Neural progenitor cell (in vitro differentiated cells): ENCODE results near the gene SERPINB11. TPM values are rescaled to one million over a fixed set of nuclear protein-coding genes. Genes with fewer than 3 reads are reported as not detected.
A peak's percentile ranks its signal among the peaks of the same experiment; 100 is the strongest.

Experiments used
- DNase-seq: peaks from one replicate; pipeline ENCODE4 v3.0.0-alpha.2; 2016; ENCODE audit warnings: low spot score
- H2AFZ ChIP-seq: fragments of 200-600 bp; sonication (generic); replicated peaks from 2 replicates; pipeline ENCODE4 v1.6.1; 2016; ENCODE audit warnings: antibody characterized with exemption
- H3F3A ChIP-seq: fragments of 200-600 bp; sonication (generic); 2 replicates; pipeline ENCODE4 v1.6.1; 2016; ENCODE audit warnings: antibody characterized with exemption, low read depth
- H3K27ac ChIP-seq: fragments of 200-600 bp; sonication (generic); 2 replicates; pipeline ENCODE4 v1.5.1; 2016; ENCODE audit warnings: mild to moderate bottlenecking
- H3K27me3 ChIP-seq: fragments of 200-600 bp; sonication (generic); 2 replicates; pipeline ENCODE4 v1.6.1; 2016; ENCODE audit warnings: mild to moderate bottlenecking, moderate library complexity
- H3K36me3 ChIP-seq: fragments of 200-600 bp; sonication (generic); 2 replicates; pipeline ENCODE4 v1.5.1; 2016
- H3K4me1 ChIP-seq: fragments of 200-600 bp; sonication (generic); 2 replicates; pipeline ENCODE4 v1.6.1; 2016; ENCODE audit warnings: mixed run types
- H3K4me2 ChIP-seq: fragments of 200-600 bp; sonication (generic); 2 replicates; pipeline ENCODE4 v1.6.1; 2016
- H3K4me3 ChIP-seq: fragments of 200-600 bp; sonication (generic); 2 replicates; pipeline ENCODE4 v1.5.1; 2016
- H3K79me2 ChIP-seq: fragments of 200-600 bp; sonication (generic); 2 replicates; pipeline ENCODE4 v1.6.1; 2016; ENCODE audit warnings: low read depth
- H3K9ac ChIP-seq: fragments of 200-600 bp; sonication (generic); 2 replicates; pipeline ENCODE4 v1.6.1; 2016
- H3K9me3 ChIP-seq: fragments of 200-600 bp; sonication (generic); 2 replicates; pipeline ENCODE4 v1.5.1; 2016; ENCODE audit warnings: low read depth
- H4K20me1 ChIP-seq: fragments of 200-600 bp; sonication (generic); 2 replicates; pipeline ENCODE4 v1.6.1; 2016; ENCODE audit warnings: low read depth
- H3K27ac Mint-ChIP-seq: 3 replicates; pipeline ENCODE4 v1.8.0; 2021; ENCODE audit warnings: mixed read lengths
- H3K27me3 Mint-ChIP-seq: 2 replicates; pipeline ENCODE4 v1.8.0; 2022; ENCODE audit warnings: low read depth, mild to moderate bottlenecking, inconsistent platforms, moderate library complexity, mixed read lengths; ENCODE audit not compliant: insufficient read depth
- H3K36me3 Mint-ChIP-seq: 3 replicates; pipeline ENCODE4 v1.8.0; 2021; ENCODE audit warnings: mixed read lengths
- H3K4me1 Mint-ChIP-seq: 3 replicates; pipeline ENCODE4 v1.8.0; 2021; ENCODE audit warnings: mixed read lengths
- H3K4me3 Mint-ChIP-seq: 3 replicates; pipeline ENCODE4 v1.8.0; 2021; ENCODE audit warnings: mild to moderate bottlenecking, moderate library complexity, mixed read lengths
- H3K9me3 Mint-ChIP-seq: 3 replicates; pipeline ENCODE4 v1.8.0; 2020; ENCODE audit warnings: mixed read lengths
- EZH2 ChIP-seq: fragments of 200-600 bp; sonication (generic); IDR thresholded peaks from 2 replicates; pipeline ENCODE4 v1.6.1; 2017; ENCODE audit warnings: antibody characterized with exemption, mild to moderate bottlenecking, moderate library complexity
- EZH2phosphoT487 ChIP-seq: fragments of 200-600 bp; sonication (generic); IDR thresholded peaks from 2 replicates; pipeline ENCODE4 v1.6.1; 2017; ENCODE audit warnings: antibody characterized with exemption
- total RNA-seq: library from RNA; depleted of rRNA; stranded (reverse); fragments of >200 nt; gene quantifications from 2 replicates; pipeline ENCODE4 v1.2.3, GENCODE V29; 2015; ENCODE audit warnings: low replicate concordance
- TF ChIP-seq, protein P1 (sequence below): fragments of 200-600 bp; sonication (generic); IDR thresholded peaks from 2 replicates; pipeline ENCODE4 v1.5.1; 2017; ENCODE audit warnings: antibody characterized with exemption, mild to moderate bottlenecking

Gene SERPINB11
- total RNA-seq, 1 donor from 2014 or later: not detected

DNA sequence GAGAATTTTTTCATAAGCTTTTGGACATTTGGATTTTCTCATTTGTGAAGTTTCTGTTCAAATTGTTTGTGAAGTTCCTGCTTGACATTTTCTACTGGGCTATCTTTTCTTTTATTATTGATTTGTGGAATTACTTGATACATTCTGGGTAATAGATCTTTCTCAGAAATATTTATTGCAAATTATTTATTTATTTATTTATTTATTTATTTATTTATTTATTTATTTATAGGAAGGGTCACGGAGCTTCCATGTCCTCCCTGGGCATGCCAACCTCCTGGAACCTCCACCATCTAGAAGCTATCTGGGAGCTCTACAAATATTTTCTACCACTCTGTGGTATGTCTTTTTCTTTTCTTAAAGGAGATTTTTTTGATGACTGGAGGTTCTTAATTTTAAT is 46.7 kb downstream of the SERPINB11 start:
- Histone ChIP-seq H3F3A (no peaks in the 10 kb centered on the region), H3K27ac (no peak overlapping the region), H3K9me3 (no peaks in the 10 kb centered on the region), H3K27me3 (no peaks in the 10 kb centered on the region), H3K4me3 (no peak overlapping the region), H4K20me1 (no peaks in the 10 kb centered on the region), H3K4me1 (no peaks in the 10 kb centered on the region), H3K4me2 (no peak overlapping the region), H3K79me2 (no peaks in the 10 kb centered on the region), H2AFZ (no peak overlapping the region), H3K36me3 (no peaks in the 10 kb centered on the region), H3K9ac (no peak overlapping the region)
- Mint-ChIP-seq H3K4me3 (no peak overlapping the region), H3K4me1 (no peaks in the 10 kb centered on the region), H3K9me3 (no peaks in the 10 kb centered on the region), H3K36me3 (no peaks in the 10 kb centered on the region), H3K27ac (no peak overlapping the region), H3K27me3 (no peaks in the 10 kb centered on the region)
- no peak for DNase-seq
- TF ChIP-seq EZH2: no peak
- TF ChIP-seq, protein P1, sequence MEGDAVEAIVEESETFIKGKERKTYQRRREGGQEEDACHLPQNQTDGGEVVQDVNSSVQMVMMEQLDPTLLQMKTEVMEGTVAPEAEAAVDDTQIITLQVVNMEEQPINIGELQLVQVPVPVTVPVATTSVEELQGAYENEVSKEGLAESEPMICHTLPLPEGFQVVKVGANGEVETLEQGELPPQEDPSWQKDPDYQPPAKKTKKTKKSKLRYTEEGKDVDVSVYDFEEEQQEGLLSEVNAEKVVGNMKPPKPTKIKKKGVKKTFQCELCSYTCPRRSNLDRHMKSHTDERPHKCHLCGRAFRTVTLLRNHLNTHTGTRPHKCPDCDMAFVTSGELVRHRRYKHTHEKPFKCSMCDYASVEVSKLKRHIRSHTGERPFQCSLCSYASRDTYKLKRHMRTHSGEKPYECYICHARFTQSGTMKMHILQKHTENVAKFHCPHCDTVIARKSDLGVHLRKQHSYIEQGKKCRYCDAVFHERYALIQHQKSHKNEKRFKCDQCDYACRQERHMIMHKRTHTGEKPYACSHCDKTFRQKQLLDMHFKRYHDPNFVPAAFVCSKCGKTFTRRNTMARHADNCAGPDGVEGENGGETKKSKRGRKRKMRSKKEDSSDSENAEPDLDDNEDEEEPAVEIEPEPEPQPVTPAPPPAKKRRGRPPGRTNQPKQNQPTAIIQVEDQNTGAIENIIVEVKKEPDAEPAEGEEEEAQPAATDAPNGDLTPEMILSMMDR: no peak
- TF ChIP-seq EZH2phosphoT487: no peak

DNA sequence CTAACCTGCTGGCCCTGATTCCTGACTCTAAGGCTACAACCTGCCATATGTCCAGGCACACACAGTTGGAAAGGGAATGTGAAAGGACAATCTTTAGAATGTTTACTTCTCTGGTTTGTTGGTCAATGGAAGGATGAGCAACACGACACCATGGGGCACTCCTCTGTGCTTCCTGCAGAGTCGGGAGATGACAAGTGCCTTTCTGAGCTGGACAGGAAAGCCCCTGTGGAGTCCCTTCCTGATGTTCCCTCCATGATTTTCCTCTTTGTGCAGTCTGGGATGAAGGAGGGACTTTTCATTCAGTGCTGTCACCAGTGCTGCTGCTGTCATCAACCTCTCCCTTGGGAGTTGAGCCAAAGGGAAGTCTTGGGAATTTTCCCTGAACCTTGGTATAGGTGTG is 49.9 kb downstream of the SERPINB11 start:
- H3F3A ChIP-seq: no peaks in the 10 kb centered on the region
- Mint-ChIP-seq H3K9me3 (no peaks in the 10 kb centered on the region), H3K27me3 (no peaks in the 10 kb centered on the region), H3K27ac (no peak overlapping the region), H3K36me3 (no peaks in the 10 kb centered on the region), H3K4me1 (no peaks in the 10 kb centered on the region), H3K4me3 (no peak overlapping the region)
- no peak overlapping the region for H3K4me3 ChIP-seq
- H2AFZ ChIP-seq: peak overlapping the region; percentile 26
- H3K9ac ChIP-seq: no peak overlapping the region
- DNase-seq: no peak
- H3K4me1 ChIP-seq: no peaks in the 10 kb centered on the region
- H4K20me1 ChIP-seq: no peaks in the 10 kb centered on the region
- H3K4me2 ChIP-seq: no peak overlapping the region
- H3K27ac ChIP-seq: no peak overlapping the region
- H3K9me3 ChIP-seq: no peaks in the 10 kb centered on the region
- no peaks in the 10 kb centered on the region for H3K79me2 ChIP-seq
- no peak for TF ChIP-seq EZH2phosphoT487
- TF ChIP-seq, protein P1: no peak
- no peaks in the 10 kb centered on the region for H3K27me3 ChIP-seq
- no peaks in the 10 kb centered on the region for H3K36me3 ChIP-seq

DNA sequence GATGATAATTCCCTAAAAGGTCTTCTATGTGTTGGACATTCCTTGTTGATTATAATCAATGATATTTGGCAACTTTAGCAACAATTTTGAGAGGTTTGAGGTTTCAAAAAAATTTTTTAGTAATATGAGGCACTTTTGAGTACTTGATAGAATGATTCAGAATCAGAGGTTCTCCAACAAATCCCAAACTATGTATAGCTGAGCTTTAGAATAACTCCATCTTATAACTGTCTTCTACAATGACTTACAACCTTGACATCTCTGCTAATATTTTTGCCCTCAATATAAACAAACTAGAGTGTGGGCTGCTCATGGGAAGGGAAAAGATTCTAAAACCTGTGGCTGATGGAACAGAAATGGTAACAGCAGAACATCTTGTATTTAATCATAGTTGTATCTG is 50.9 kb downstream of the SERPINB11 start:
- no peak overlapping the region for H3K9ac ChIP-seq
- H3K27ac Mint-ChIP-seq: no peak overlapping the region
- H2AFZ ChIP-seq: no peak overlapping the region
- H3K9me3 ChIP-seq: no peaks in the 10 kb centered on the region
- no peak for DNase-seq
- H3K36me3 Mint-ChIP-seq: no peaks in the 10 kb centered on the region
- H3F3A ChIP-seq: no peaks in the 10 kb centered on the region
- H4K20me1 ChIP-seq: no peaks in the 10 kb centered on the region
- H3K79me2 ChIP-seq: no peaks in the 10 kb centered on the region
- H3K27me3 Mint-ChIP-seq: no peaks in the 10 kb centered on the region
- H3K9me3 Mint-ChIP-seq: no peaks in the 10 kb centered on the region
- H3K36me3 ChIP-seq: no peaks in the 10 kb centered on the region
- H3K27ac ChIP-seq: no peak overlapping the region
- H3K4me1 Mint-ChIP-seq: no peaks in the 10 kb centered on the region
- no peak overlapping the region for H3K4me3 Mint-ChIP-seq
- H3K4me1 ChIP-seq: no peaks in the 10 kb centered on the region
- H3K4me3 ChIP-seq: no peak overlapping the region
- H3K27me3 ChIP-seq: no peaks in the 10 kb centered on the region
- no peak overlapping the region for H3K4me2 ChIP-seq
- TF ChIP-seq, protein P1: no peak
- no peak for TF ChIP-seq EZH2
- TF ChIP-seq EZH2phosphoT487: no peak

DNA sequence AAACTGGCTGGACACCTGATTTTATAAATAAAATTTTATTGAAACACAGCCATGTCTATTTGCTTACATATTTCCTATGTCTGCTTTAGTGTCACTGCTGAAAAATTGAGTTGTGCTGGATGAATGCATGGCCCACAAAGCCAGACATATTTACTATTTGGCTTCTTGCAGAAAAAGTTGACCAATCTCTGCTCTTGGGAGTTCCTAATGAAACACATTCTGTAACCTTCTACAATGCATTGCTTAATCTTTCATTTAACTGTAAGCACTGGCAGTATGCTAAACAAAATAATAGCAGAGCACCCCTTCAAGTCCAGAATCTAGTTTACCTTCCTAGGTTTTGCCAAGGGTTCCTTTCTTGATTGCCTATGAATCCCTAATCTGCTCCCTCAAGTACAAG is 54.8 kb downstream of the SERPINB11 start:
- no peaks in the 10 kb centered on the region for H4K20me1 ChIP-seq
- H3K36me3 Mint-ChIP-seq: no peaks in the 10 kb centered on the region
- TF ChIP-seq EZH2phosphoT487 (no peak), EZH2 (no peak)
- TF ChIP-seq, protein P1: no peak

More for the DNA sequence above, 54.8 kb downstream of the SERPINB11 start:
- Histone ChIP-seq H3K4me2 (no peak overlapping the region), H3K27me3 (no peaks in the 10 kb centered on the region), H2AFZ (no peak overlapping the region), H3K9me3 (peaks cover 6% of the 10 kb centered on the region), H3K4me3 (no peak overlapping the region), H3K79me2 (no peaks in the 10 kb centered on the region), H3K4me1 (no peaks in the 10 kb centered on the region), H3F3A (no peaks in the 10 kb centered on the region), H3K36me3 (no peaks in the 10 kb centered on the region), H3K27ac (no peak overlapping the region), H3K9ac (no peak overlapping the region)
- Mint-ChIP-seq H3K27me3 (peaks cover 4% of the 10 kb centered on the region), H3K27ac (no peak overlapping the region), H3K4me1 (no peaks in the 10 kb centered on the region), H3K9me3 (peaks cover 14% of the 10 kb centered on the region), H3K4me3 (no peak overlapping the region)
- no peak for DNase-seq
